Stimulated activated CD4-positive, alpha-beta T cell treated with anti-CD3 and anti-CD28 coated beads, Interleukin-1b, Interleukin-23, amount 100 ng/mL, for 24 hours (primary cell): ENCODE results near the gene EHMT2.
A peak's percentile ranks its signal among the peaks of the same experiment; 100 is the strongest.
"Not testable (repeated sequence)": the region's sequence is repeated elsewhere in the genome, so short reads cannot be mapped to it uniquely, and the experiment has no call there.

Experiments used
- DNase-seq, 4 experiments: peaks; one replicate each; pipeline ENCODE4 v3.0.0-alpha.2; 2020; ENCODE audit warnings: low read depth in 4 of 4, low spot score in 1 of 4

EHMT2 gene

GRCh38 chr6:31897612-31898382, at the start of gene EHMT2:
Gene EHMT2 (minus strand): TSS chr6:31897698. CDS start chr6:31897677, 21 bp downstream.
- peak; percentile 67 to 82 (median 73) for DNase-seq

GRCh38 chr6:31947070-31947675, 49.7 kb upstream of the EHMT2 start:
- DNase-seq, result no peak

GRCh38 chr6:31946370-31946885, 48.9 kb upstream of the EHMT2 start:
- DNase-seq, result no peak

- no peak for DNase-seq
Observed at GRCh38 chr6:31945507-31946369, 48.2 kb upstream of the EHMT2 start, which contains the start of gene CFB. Gene CFB (plus strand): TSS chr6:31946095. CDS start chr6:31946222, 127 bp downstream.

GRCh38 chr6:31945154-31945506, 47.6 kb upstream of the EHMT2 start:
- no peak for DNase-seq

- DNase-seq, result no peak
Observed at GRCh38 chr6:31943742-31944141, 46.2 kb upstream of the EHMT2 start.

- DNase-seq, result no peak
Observed at GRCh38 chr6:31940256-31940664, 42.8 kb upstream of the EHMT2 start.

GRCh38 chr6:31935823-31936222, 38.3 kb upstream of the EHMT2 start:
- DNase-seq, result no peak

- DNase-seq, result no peak
Observed at GRCh38 chr6:31935021-31935420, 37.5 kb upstream of the EHMT2 start.

- DNase-seq, result no peak
Observed at GRCh38 chr6:31933537-31933936, 36.0 kb upstream of the EHMT2 start.

GRCh38 chr6:31932137-31932536, 34.6 kb upstream of the EHMT2 start:
- DNase-seq, result not testable (repeated sequence)

- no peak for DNase-seq
Observed at GRCh38 chr6:31930962-31931361, 33.5 kb upstream of the EHMT2 start.

- DNase-seq, result no peak
Observed at GRCh38 chr6:31928672-31928939, 31.1 kb upstream of the EHMT2 start.

- DNase-seq, result no peak
Observed at GRCh38 chr6:31927863-31928671, 30.6 kb upstream of the EHMT2 start.

- no peak for DNase-seq
Observed at GRCh38 chr6:31927242-31927862, 29.9 kb upstream of the EHMT2 start, which contains the start of gene C2. Gene C2 (plus strand): TSS chr6:31927717. CDS start chr6:31927753, 36 bp downstream.

- no peak for DNase-seq
Observed at GRCh38 chr6:31922942-31923341, 25.4 kb upstream of the EHMT2 start.

GRCh38 chr6:31920811-31921210, 23.3 kb upstream of the EHMT2 start:
- DNase-seq, result no peak

GRCh38 chr6:31919624-31920303, 22.3 kb upstream of the EHMT2 start:
- DNase-seq, result no peak

GRCh38 chr6:31918069-31918720, 20.7 kb upstream of the EHMT2 start:
- no peak for DNase-seq
